WERI-Rb-1 (cell line): ENCODE data around the gene FUBP1.

Source experiments
- DNase-seq: peaks from one replicate; pipeline ENCODE4 v3.0.0-alpha.2; 2020
- H3K27ac ChIP-seq: fragments of 250-450 bp; sonication (Bioruptor Pico); 2 replicates; pipeline ENCODE4 v1.5.1; 2020; ENCODE audit warnings: mild to moderate bottlenecking, moderate library complexity
- H3K27me3 ChIP-seq: fragments of 250-450 bp; sonication (Bioruptor Pico); 2 replicates; pipeline ENCODE4 v1.5.1; 2021; ENCODE audit warnings: mild to moderate bottlenecking, low read depth, moderate library complexity; ENCODE audit not compliant: insufficient read depth, severe bottlenecking
- H3K36me3 ChIP-seq: fragments of 250-450 bp; sonication (Bioruptor Pico); 2 replicates; pipeline ENCODE4 v1.5.1; 2020; ENCODE audit warnings: mild to moderate bottlenecking, moderate library complexity
- H3K4me3 ChIP-seq: 2 replicates; pipeline ENCODE4 v1.5.1; 2011; ENCODE audit warnings: low read depth, mild to moderate bottlenecking, control low read depth, low read length
- H3K9me3 ChIP-seq: fragments of 250-450 bp; sonication (Bioruptor Pico); 2 replicates; pipeline ENCODE4 v1.5.1; 2021; ENCODE audit warnings: mild to moderate bottlenecking, moderate library complexity; ENCODE audit not compliant: severe bottlenecking
- CTCF ChIP-seq: IDR thresholded peaks from 2 replicates; pipeline ENCODE4 v1.5.1; 2011; ENCODE audit warnings: low read depth, mild to moderate bottlenecking, control low read depth, inconsistent platforms, low read length

The FUBP1 gene

GRCh38 chr1:77953907-77954306 is 25.0 kb downstream of the FUBP1 start:
- Histone ChIP-seq H3K9me3 (no peaks in the 10 kb centered on the region), H3K27me3 (no peaks in the 10 kb centered on the region), H3K36me3 (peaks cover 92% of the 10 kb centered on the region), H3K4me3 (no peak overlapping the region), H3K27ac (no peak overlapping the region)
- DNase-seq = no peak
- no peak for TF ChIP-seq CTCF

DNA sequence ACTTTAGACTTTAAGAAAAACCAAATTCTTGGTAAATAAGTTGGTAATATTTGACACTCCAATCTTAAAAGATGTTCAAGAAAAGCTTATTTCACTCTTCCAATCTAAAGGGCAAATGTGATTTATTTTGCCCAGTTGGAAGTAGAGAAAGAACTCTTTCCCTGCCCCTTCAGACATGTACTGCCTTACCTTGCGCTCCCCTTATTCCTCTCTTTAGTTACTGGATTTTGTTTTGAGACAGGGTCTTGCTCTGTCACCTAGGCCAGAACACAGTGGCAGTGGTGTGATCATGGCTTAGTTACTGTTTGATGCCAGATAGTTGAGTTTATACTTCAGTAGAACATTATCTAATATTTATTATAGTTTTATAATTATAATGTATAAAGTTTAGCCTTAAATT is 27.5 kb downstream of the FUBP1 start:
- DNase-seq = no peak
- TF ChIP-seq CTCF = no peak
- Histone ChIP-seq H3K36me3 (peaks cover 94% of the 10 kb centered on the region), H3K4me3 (no peak overlapping the region), H3K9me3 (no peaks in the 10 kb centered on the region), H3K27me3 (no peaks in the 10 kb centered on the region), H3K27ac (no peak overlapping the region)

DNA sequence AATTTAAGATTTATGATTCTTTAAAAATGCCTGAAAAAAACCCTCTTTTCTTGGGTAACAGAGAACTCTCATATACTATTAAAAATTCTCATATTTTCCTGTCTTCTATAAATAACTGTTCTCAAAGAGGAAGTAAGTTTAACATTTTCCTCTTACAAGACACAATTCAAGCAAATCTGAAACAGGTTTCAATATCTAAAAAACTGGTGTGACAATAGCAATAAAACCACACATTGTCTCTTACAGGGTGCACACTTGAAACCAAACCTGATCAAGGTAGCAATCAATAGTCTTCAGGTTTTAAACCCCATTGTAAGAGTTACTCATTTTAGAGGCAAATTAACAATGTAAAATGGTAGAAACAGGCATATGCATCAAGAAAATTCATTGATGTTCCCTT is 28.0 kb downstream of the FUBP1 start:
- Histone ChIP-seq H3K9me3 (no peaks in the 10 kb centered on the region), H3K36me3 (peaks cover 91% of the 10 kb centered on the region), H3K27me3 (no peaks in the 10 kb centered on the region), H3K27ac (no peak overlapping the region), H3K4me3 (no peak overlapping the region)
- DNase-seq = no peak
- TF ChIP-seq CTCF = no peak

DNA sequence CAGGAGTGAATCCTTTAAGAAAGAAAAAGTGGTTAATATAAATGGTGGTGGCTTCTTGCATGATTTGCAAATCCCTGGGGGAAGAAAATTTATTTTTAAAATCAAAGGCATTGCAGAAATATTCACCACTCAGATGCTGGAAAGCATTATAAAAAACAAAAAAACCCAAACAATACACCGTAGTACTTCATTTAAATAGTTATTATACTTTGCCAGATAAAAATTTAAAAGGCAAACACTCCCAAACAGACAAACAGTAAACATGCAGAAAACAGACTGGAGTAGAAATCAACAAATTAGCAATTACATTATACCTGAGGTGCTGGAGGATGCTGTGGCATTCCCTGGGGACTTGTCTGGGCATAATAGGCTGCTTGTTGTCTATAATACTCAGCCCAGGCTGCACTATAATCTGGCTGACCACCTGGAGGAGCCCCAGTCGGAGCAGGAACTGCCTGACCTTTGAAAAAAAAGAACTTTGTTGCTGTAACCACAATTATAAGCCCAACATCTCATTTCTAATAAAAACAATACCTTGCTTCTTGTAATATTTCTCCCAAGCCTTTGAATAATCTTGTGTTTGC is 29.9 kb downstream of the FUBP1 start:
- Histone ChIP-seq H3K27ac (peak overlapping the region; percentile 48), H3K4me3 (no peak overlapping the region), H3K36me3 (peaks cover 90% of the 10 kb centered on the region), H3K9me3 (no peaks in the 10 kb centered on the region), H3K27me3 (no peaks in the 10 kb centered on the region)
- peak; percentile 68 for DNase-seq
- TF ChIP-seq CTCF = peak; percentile 47; the same call in 1 of the 2 replicates

DNA sequence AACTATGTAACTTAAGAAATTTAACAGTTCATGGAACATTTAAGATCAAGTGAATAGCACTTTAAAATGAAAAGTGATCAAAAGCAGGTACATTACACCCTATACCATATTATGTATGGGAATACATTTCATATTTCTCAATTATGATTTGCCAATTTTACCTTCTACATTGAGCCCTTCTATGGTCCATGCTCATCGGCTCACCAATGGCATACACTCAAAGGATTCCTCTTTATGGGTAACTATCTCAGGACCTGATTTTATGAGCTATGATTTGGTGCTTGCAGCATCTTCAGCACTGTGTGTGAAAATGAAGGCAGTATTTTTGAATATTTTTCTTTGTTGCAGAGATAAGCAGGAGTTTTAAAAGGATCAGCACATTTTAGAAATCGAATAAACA is 33.5 kb downstream of the FUBP1 start:
- no peak overlapping the region for H3K4me3 ChIP-seq
- no peak for DNase-seq
- peaks cover 63% of the 10 kb centered on the region for H3K36me3 ChIP-seq
- TF ChIP-seq CTCF = no peak
- no peaks in the 10 kb centered on the region for H3K9me3 ChIP-seq
- H3K27ac ChIP-seq = no peak overlapping the region
- H3K27me3 ChIP-seq = no peaks in the 10 kb centered on the region
